Inferior parietal cortex (tissue), 1 donor: ENCODE results near the gene CD151.

Source experiments
- DNase-seq: peaks from one replicate; pipeline ENCODE4 v3.0.0-alpha.2; 2016; ENCODE audit errors: extremely low spot score

Gene CD151

DNA sequence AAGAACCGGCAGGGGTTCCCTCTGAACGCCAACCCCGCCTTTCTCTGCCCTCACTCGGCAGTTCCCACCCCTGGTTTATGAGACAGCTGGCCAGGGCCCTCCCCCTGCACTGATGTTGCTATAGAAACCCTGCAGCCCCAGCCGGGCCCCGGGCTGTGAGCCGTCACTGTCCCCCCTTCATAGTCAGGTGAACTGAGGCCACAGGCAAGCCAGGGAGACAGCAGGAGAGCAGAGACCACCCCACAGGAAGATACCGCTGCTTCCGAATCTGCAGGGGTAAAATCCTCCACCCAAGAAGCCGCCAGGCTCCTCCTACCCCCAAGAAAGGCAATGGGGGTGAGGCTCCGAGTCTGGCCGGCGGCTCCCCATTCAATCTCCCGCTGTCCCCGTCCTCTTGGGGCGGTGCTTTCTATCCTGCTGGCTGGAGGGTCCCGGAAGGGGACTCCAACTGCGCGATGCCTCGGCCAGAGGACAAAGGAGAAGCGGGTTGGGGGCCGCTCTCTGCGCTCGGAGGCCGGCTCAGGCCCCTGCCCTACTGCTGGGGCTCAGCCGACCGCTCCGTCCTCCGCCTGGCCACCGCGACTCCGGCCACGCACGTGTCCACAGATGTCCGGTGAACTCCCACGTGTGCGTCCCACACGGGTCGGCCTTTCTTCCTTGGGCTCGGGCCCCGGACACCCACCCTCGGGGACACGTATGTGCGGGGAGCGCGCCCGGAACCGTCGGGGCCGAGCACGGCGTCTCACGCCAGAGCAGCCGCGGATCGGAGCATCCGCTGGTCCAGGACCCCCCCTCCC is 35.3 kb upstream of the CD151 start:
- DNase-seq, result peak; percentile 62

DNA sequence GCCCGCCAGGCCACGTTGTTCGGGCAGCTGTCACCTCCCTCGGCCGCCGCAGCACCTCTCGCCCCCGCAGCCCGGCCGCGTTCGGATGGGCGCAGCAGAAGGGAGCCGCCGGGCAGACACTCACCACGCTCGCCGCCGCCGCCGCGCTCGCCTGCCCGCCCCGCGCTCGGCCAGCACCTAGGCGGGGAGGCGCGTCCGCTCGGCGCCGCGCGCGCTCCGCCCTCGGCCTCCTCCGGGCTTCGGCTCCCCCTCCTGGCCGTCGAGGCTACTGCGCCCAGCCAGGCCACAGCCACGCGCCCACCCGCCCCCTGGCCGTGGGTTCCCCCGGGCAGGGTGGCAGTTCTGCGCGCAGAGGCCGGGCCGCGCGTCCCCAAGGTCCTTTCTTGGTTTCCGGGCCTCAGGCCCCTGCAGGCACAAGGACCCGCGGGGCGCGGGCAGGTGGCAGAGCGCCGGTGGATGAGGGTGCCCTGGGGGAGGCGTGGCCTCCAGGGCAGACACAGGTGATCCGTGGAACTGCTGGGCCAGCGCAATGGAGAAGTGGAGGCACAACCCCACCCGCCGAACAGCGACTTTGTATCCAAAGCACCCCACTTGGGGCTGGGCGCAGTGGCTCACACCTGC is 34.5 kb upstream of the CD151 start, which contains the start of gene SLC25A22:
Gene SLC25A22, minus strand, starts transcription at position 189 of the 621 bp plus-strand sequence. CDS start 3,275 bp downstream, outside the sequence.
- DNase-seq, result peak; percentile 74

DNA sequence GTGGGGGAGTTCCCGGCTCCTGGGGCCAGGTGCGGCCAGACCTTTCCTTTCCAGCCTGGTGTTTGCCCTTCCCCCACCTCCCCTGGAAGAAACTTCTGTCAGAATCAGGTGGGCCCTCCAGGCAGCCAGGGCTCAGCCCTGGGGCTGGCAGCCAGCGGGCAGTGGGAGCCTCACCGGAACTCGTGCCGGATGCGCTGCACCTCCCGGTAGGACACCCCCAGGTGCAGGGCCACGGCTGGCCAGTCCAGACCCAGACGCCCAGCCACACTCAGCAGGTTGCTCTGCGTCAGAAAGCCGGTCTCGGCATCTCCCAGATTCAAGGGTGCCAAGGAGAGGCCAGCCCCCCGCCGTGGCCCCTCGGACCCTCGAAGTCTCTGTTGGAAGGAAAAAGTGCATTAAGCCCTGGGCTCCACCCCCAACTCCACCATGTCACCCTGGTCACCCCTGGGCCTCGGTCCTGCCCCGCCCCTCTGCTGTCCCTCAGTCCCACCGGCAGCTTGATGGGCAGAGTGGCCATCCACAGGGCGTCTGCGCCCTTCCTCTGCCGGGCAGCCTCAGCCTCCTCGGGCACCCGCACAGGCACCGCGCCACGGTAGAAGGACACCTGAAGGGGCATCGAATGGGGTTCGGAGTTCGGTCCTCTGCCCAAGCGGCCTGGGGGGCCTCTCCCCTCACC is 33.0 kb upstream of the CD151 start:
- no peak for DNase-seq

DNA sequence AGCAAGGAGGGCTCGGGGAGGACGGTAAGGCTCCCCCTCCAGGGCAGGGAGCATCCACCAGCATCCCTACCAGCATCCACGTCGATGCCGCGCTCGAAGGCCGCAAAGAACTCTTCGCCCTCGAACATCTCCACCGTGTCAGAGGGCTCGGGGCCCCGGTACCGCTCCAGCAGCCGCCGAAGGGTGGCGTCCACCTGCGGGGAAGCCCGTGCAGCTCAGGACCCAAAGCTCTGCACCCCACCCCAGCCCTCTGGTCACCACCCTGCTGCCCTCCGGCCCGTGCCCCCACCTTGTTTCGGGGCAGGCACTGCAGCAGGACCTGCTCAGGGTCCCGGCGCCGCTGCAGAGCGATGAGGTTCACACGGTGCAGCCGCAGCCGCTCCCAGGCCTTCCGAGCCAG is 32.3 kb upstream of the CD151 start:
- no peak for DNase-seq

DNA sequence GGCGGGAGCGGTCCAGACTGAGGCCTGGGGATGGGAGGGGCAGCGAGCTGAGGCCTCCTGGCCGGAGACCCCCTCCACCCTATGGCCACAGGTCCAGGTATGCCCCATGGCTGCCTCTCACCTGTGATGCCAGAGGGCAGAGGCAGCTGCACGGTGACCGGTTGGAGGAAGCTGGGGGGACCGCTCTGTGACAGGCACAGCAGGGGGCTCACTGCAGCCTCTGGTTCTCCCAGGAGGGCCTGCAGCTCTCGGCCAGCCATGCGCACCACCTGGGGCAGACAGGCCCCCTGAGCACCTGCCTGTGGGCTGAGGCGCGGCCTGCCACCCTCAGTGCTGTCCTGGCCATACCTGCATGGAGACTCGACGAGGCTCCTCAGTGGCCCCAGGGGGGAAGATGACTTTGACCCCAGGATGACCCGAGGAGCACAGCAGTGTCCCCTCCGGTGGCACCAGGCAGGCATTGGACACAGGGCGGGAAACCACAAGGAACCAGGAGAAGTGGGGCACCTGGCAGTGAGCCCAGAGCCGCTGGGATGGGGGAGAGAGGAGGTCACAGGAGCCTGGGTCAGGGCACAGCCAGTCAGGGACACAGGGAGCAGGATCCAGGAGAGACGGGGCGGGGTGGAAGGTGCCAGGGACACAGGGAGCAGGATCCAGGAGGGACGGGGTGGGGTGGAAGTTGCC is 31.5 kb upstream of the CD151 start:
- DNase-seq, result no peak

DNA sequence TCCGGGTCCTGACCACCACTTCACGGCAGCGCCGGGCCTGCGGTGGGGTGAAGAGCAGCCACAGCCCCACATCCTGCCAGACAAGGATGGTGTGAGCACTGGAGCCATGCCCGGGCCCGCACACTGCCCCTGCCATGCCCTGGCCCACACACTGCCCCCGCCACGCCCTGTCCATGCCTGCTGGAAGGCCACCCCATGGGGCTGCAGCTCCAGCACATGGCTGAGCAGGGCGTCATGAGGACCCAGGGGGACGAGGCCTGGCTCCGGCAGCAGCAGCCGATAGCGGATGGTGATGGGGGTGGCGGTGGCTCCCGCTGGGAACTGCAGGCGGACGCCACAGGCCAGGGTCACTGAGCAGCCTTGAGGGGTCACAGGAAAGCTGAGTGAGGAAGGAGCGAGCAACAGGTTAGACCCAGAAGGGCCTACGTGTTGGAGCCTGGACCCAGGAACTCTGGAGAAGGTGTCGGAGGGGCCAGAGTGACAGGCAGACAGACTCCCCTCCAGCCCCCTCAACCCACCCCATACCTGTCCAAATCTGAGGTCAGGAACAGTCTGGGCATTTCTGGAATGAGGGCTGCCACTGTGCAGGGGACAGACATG is 30.6 kb upstream of the CD151 start:
- DNase-seq, result no peak

DNA sequence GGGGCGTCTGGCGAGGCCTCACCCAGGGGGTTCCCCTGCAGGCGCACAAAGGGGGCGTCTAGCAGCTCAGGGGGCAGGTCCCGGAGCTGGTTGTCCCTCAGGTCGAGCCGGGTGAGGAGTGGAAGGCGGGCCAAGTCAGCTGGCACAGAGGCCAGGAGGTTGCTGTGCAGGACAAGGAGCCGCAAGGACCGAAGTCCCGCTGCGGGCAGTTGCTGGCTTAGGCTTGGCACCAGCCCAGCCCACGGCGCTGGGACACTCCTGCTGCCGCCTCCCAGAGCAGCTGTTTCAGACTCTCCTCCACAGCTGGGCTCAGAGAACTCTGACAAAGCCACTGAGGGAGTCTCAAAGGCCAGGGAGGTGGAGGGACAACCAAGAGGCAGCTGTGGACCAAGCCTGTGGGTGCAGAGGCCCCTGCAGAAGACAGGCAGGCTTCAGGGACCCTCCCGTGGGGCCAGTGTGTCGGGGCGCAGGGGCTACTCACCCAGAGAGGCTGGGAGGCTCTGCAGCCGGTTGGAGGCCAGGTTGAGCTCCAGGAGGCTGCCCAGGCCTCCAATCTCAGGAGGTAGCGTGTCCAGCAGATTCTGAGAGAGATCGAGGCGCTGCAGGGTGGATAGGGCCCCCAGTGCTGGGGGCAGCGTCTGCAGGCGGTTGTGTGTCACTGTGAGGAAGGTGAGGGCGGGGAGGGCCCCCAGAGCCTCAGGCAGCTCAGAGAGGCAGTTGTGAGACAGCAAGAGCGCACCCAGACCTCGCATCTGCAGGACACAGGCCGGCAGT is 29.9 kb upstream of the CD151 start:
- DNase-seq, result no peak

DNA sequence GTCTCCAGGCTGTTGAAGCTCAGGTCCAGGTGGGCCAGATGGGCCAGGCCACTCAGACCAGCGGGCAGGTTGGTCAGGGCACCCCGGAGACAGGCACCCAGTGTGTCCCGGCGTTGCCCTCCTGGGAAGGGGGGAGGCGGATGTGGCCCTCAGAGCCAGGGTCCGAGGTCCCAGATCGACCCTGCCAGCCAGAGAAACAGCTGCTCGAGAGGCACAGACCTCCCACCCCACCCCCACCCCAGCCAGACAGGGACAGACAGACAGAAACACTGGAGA is 29.3 kb upstream of the CD151 start:
- no peak for DNase-seq

DNA sequence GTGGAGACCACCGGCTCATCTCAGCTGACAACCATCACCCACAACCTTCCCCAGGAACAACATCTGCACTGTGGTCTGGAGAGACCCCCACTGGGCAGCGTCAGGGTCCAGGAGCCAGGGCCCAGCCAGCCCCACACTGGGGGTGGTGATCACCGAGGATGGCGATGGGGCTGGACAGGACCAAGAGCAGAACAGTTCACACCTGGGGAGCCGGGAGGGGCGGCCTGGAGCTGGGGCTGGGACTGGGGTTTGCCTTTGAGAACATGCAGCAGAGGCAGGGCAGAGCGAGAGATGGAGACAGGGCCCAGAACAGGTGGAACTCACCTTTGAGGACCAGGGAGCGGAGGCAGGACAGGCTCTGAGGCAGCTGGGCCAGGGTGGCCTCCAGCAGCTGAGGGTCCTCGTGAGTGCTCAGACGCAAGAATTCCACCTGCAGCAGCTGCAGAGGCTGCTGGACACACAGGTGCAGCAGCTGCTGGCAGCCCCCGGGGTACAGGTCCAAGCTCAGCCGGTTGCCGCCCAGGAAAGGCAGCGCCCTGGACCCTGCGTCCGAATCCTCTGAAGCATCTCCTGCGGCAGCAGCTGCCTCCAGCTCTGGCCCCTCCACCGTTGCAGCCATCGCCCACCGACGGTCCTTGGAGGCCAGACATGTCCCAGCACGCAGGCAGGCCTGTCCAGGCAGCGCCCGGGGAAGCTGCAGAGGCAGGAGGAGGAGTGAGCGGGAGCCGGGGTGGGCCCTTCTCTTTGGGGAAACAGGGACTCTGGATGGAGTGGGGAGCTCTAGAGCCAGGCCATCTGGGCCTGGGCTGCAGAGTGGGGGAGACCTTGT is 28.8 kb upstream of the CD151 start:
- DNase-seq, result no peak

DNA sequence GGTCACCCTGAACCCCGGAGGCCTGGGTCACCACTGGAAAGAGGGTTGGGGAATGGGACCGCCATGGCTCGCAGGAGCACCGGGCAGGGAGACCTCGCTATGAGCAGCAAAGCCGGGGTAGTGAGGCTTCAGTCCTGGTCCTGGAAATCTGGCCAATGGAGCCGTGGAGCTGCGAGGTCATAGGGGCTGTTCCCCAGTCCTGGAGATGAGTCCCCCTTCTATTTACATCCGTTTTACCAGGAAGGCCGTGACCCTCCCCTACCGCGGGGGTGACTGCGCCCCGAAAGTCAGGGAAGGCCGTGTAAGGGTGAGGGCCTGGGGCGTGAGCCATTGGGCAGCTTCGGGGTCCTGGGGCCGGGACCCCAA is 28.2 kb upstream of the CD151 start:
- DNase-seq, result no peak

DNA sequence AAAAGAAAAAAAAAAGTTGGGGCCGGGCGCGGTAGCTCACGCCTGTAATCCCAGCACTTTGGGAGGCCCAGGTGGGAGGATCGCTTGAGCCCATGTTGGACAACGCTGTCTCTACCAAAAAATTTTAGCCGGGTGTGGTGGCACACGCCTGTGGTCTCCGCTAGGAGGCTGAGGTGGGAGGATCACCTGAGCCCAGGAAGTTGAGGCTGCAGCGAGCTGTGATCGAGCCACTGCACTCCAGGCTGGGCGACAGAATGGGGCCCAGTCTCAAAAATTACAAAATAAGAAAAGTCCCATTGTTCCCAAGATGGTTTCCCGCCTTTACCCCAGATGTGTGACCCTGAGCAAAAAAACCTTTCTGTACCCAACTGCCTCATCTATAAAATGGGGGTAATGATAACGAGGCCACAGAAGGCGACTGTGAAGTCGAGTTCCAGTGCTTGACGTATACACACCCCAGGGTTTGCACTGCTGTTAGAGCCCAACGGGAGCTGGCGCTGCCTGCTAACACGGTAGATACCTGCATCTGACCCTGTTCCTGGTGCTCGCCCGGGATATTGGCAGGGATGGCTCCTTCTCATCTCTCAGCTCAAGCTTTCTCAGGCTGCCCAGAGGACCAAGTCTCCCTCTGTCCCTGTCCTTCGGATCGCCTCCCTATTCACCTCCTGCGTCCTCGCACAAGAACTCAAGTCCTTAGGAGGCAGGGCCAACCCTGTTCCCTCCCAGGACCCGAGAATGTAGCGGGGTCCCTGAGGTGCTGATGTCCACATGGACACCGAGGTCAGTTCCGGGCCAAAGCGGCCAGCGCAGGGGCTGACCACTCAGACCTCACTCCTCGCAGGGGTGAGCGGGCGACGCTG is 24.1 kb upstream of the CD151 start:
- no peak for DNase-seq

DNA sequence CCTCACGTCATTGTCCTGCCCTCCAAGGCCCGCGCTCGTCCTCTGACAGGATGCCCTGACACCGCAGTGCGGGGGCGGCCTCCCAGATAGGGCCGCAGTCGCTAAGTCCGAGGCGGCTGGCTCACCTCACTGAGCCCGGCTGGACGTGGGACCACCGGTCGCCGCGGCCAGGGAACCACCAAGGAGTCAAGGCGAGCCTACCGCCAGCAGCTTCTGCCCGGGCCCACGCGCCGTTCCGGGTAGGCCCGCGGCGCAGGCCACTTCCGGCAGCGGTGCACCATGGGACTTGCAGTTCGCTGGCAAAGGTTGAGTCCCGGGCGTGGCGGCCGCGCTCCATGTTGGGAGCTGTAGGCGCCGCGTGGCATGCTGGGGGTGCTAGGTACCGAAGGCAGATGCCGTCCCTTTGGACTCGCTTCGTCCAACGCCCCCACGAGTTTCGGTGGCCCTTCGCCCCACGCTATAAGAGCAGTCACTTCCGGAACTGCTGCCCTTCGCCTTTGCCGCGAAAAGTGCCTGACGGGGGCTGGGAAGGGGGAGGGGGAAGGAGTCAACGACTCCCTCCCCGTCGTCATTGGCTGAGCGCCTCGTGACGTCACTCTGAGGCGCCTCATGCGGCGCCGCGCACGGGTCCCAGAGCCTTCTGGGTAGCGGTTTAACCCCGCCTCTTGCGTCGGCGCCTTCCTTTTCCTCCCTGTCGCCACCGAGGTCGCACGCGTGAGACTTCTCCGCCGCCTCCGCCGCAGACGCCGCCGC is 23.3 kb upstream of the CD151 start, which contains the start of gene RPLP2:
Gene RPLP2, plus strand, starts transcription at position 681 of the 753 bp plus-strand sequence. CDS start 268 bp downstream, outside the sequence.
- DNase-seq, result peak; percentile 98

DNA sequence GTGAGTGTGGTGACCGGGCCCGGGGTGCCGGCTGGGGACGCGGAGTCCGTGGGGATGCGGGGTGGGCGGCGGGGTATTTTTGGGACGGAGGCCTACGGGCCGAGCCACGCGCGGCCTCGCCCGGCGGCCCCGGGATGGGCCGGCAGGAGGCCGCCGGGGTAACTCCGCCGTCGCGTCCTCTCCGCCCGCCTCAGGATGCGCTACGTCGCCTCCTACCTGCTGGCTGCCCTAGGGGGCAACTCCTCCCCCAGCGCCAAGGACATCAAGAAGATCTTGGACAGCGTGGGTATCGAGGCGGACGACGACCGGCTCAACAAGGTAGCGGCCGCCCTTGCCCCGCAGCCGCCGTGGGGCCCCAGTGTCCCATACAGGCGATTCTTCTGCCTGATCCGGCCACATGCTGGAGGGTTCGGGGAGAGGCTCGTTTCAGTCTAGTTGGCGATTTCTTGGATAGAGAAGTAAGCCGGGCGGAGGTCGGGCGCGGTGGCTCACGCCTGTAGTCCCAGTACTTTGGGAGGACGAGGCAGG is 22.6 kb upstream of the CD151 start:
- DNase-seq, result no peak

DNA sequence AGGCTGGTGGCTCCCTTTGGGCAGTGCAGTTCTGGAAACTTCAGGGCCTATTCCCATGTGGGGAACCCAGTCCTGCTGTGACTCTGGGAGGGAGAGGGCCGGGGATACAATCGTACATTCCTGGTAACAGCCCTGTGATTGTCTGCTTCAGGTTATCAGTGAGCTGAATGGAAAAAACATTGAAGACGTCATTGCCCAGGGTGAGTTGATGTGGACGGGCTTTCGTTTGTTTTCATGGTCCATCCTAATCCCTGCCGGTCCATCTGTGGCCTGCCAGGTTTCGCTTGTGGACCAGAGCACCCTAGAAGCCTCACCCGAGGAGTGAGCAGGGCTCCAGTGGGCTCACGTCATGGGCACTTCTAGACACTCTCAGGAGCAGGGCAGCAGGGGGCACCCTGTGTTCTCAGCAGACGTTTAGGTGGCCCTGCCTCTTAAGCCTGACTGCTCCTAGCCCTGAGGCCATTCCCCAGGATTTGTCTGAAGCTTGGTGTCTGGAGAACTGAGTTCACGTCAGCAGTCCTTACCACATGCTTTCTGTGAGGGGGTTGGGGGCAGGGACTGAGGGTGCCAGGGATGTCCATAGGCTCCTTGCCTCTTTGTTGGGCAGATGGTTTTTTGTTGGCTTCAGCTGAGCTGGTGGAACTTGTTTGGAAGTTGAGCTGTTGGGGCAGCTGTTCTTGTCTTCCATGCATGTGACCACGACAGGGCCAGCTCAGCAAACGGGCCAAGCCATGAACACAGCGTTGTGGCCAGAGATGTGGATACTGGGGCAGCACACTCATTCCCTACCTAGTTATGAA is 21.1 kb upstream of the CD151 start:
- no peak for DNase-seq

DNA sequence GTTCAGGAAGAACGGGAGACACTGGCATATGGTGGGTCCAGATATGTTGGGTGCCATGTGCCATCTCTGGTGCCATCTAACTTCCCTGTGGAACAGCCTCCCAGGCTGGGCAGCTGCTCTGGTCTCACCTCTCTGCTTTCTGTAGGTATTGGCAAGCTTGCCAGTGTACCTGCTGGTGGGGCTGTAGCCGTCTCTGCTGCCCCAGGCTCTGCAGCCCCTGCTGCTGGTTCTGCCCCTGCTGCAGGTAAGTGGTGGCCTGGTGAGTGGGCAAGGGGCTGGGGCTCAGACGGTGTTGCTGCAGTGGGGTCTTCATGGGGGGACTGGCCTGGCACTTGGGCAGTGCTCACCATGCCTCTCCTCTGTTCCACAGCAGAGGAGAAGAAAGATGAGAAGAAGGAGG is 20.4 kb upstream of the CD151 start:
- DNase-seq, result no peak

DNA sequence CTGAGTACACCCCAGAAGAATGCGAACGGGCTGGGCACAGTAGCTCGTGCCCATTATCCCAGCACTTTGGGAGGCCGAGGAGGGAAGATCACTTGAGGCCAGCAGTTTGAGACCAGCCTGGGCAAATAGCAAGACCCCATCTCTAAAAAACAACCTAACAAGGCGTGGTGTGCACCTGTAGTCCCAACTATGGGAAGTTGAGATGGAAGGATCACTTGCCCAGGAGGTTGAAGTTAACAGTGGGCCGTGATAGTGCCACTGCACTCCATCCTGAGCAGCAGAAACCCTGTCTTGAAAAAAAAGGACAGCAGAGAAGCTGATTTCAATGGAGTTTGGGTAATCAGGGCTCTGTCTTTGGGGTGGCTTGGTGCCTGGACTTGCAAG is 19.7 kb upstream of the CD151 start:
- no peak for DNase-seq

DNA sequence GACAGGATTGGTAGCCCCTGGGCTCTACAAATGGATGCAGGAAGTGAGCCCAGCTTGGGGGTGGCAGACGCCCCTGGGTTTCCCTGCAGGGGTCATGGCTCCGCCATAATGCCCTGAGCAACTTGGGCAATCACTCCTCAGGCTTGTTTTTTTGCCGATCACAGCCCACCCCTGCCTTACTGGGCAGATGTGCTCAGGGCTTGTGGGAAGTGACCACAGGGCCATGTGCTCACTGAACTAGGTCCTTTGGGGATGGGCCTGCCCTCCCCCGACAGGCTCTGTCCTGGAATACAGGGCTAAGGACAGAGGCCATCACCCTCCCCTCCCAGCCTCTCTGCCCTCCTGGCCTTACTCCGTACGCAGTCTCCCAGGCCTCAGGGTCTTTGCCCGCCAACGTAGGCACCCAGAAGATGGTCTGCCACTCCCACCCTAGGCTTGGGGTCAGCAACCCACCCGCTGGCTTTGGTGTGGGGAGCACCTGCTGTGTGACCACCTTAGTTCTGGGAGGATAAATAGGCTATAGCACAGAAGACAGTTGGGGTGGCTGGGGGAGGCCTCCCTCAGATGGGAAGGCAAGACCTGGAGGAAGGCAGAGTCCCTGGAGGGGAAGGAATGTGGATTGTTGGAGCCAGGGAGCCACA is 19.2 kb upstream of the CD151 start:
- no peak for DNase-seq
